ENCODE results near the gene MYO9B.

DNA sequence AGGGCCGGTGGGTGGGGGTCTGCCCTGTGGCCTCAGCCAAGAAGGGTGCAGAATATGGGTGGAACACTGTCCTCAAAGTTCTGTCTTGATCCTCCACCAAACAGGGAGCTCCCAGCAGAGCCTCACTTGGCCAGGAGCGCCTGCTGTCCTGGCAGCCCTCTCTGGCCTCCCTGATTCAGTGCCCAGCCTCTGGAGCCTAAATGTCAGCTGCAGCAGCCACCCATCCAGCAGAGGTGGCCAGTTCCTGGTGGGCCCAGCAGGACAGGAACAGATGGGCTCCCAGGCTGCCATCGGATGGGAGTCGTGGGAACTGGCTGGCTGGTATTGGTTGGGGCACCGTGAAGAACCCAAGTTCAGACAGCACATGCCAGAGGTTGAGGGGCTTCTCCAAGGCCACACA, 137.8 kb downstream of the MYO9B start:
- TF ChIP-seq CTCF (IDR thresholded peaks at IDR 0.05) (no peak), POLR2AphosphoS5 (IDR thresholded peaks at IDR 0.05; ENCODE audit: insufficient read depth in 1 of 2, low read depth in 1 of 2) (no peak), POLR2A (IDR thresholded peaks at IDR 0.05) (no peak)

Measured in vagina (tissue), 2 donors.